D341Med (cell line): Measurements from ENCODE around the gene SFTPB.

Experiments
- DNase-seq: peaks from one replicate; pipeline ENCODE4 v3.0.0; 2012; ENCODE audit warnings: low spot score

Gene SFTPB

GRCh38 chr2:85702172-85702571, 34.2 kb upstream of the SFTPB start:
- no peak for DNase-seq

- no peak for DNase-seq
These were observed 31.3 kb upstream of the SFTPB start for GRCh38 chr2:85699325-85699724.

GRCh38 chr2:85698880-85699254, 30.9 kb upstream of the SFTPB start:
- DNase-seq: no peak

- DNase-seq: no peak
These were observed 30.3 kb upstream of the SFTPB start for GRCh38 chr2:85698184-85698879.

- no peak for DNase-seq
These were observed 29.7 kb upstream of the SFTPB start for GRCh38 chr2:85697716-85698115.

- no peak for DNase-seq
These were observed 29.1 kb upstream of the SFTPB start for GRCh38 chr2:85697096-85697495.

GRCh38 chr2:85695691-85696668, 28.0 kb upstream of the SFTPB start:
- DNase-seq: no peak

- DNase-seq: no peak
These were observed 27.1 kb upstream of the SFTPB start for GRCh38 chr2:85695121-85695520.

- no peak for DNase-seq
These were observed 26.3 kb upstream of the SFTPB start, which contains the start of gene GNLY for GRCh38 chr2:85694052-85695025. Gene GNLY (plus strand): TSS chr2:85694358. CDS start chr2:85694419, 61 bp downstream.

- no peak for DNase-seq
These were observed 24.1 kb upstream of the SFTPB start for GRCh38 chr2:85692039-85692645.

GRCh38 chr2:85690932-85691331, 22.9 kb upstream of the SFTPB start:
- no peak for DNase-seq

GRCh38 chr2:85684806-85685205, 16.8 kb upstream of the SFTPB start:
- DNase-seq: no peak

- no peak for DNase-seq
These were observed 16.4 kb upstream of the SFTPB start for GRCh38 chr2:85684380-85684779.

GRCh38 chr2:85682378-85682777, 14.4 kb upstream of the SFTPB start:
- no peak for DNase-seq

GRCh38 chr2:85681776-85682175, 13.8 kb upstream of the SFTPB start:
- no peak for DNase-seq

GRCh38 chr2:85681372-85681763, 13.4 kb upstream of the SFTPB start:
- no peak for DNase-seq

- no peak for DNase-seq
These were observed 12.8 kb upstream of the SFTPB start for GRCh38 chr2:85680707-85681371.

GRCh38 chr2:85678794-85679672, 11.0 kb upstream of the SFTPB start:
- DNase-seq: peak; percentile 94

- DNase-seq: no peak
These were observed 10.4 kb upstream of the SFTPB start for GRCh38 chr2:85678377-85678776.
